ENCODE data around the gene ETHE1. TPM values are rescaled to one million over a fixed set of nuclear protein-coding genes. Genes with fewer than 3 reads are reported as not detected.
"Not testable (repeated sequence)": the region's sequence is repeated elsewhere in the genome, so short reads cannot be mapped to it uniquely, and the experiment has no call there.

ETHE1 gene
- total RNA-seq, 2 donors from 2014 or later: 19.8 to 27.9 TPM

DNA sequence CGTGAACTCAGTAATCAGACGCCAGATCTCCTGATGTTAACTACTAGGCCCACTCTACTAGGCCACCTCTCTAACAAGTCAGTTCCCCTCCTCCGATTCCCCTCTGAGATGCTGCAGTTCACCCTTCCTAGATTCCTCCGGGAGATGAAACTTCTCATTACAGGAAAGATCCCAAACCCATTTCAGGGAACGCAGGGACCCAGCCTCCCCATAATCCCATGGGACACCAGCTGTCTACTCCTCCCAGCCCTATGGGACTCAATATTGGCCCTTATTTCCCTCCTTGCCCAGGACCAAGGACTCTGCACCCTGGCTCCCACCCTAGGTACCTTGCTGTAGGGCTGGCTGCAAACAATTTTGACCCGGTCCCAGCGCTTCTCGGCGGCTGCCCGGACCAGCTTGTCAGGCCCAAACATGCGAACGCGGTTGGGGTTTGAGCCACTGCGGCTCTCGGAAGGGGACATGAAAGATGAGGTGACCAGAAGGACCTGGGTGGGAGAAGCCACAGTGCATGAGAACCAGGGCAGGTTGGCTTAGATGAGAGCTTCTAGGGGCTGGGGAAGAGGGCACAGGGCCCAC is 27.4 kb upstream of the ETHE1 start:
- intact Hi-C loops (cut with DNase I): loop anchor here in 1 of 2 donors (10.0 kb wide), 1 partner anchor 100 kb away; no protein-coding TSS in a partner anchor
- DNase-seq (ENCODE audit: low spot score): no peak

DNA sequence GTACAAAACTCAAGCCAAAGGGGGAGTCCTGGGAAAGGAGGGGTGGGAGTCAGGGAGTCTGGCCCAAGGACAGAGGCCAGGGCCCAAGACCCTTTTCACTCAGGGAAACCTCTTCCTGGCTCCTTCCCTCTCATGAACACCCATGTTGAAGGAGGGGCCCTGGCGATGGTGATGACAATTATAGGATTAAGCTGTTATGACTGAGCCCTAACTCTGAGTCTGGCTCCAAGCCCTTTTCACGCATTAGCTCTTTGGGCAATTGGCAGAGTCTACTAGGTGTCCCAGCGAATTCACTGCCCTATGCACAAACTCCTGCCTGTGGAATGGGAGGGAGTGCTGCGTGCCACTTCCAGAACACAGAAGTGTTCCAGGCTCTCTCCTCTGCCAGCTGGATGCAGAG is 26.7 kb upstream of the ETHE1 start:
- intact Hi-C loops (cut with DNase I): loop anchor here in 1 of 2 donors (10.0 kb wide), 1 partner anchor 101 kb away; no protein-coding TSS in a partner anchor
- DNase-seq (ENCODE audit: low spot score): no peak

DNA sequence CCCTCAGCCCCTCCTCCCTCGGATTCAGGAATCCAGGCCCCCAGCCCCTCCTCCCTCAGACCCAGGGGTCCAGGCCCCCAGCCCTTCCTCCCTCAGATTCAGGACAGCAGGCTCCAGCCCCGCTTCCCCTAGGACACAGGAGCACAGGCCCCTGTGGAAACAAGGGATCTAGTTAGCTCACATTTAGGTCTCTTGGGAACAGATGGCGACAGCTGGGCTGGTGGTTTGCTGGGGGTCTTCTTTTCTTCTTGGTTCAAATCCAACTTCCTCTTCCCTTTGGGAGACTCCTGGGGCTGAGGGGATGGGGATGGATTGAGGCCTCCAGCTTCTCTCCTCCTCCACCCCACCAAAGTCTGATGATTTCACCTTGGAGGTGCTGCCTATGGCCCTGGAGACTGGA is 25.6 kb upstream of the ETHE1 start:
- intact Hi-C loops (cut with DNase I): loop anchor here in 1 of 2 donors (10.0 kb wide), 1 partner anchor 102 kb away; no protein-coding TSS in a partner anchor
- no peak for DNase-seq (ENCODE audit: low spot score)

DNA sequence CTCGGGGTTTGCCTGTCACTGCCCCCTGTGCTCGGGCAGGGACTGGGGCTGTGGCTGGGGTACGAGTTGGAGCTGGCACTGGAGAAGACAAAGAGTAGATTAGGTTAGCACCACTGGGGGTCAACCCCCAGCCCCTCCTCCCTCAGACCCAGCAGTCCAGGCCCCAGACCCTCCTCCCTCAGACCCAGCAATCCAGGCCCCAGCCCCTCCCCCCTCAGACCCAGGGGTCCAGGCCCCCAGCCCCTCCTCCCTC is 25.1 kb upstream of the ETHE1 start:
- intact Hi-C loops (cut with DNase I): loop anchor here in 1 of 2 donors (10.0 kb wide), 1 partner anchor 103 kb away; no protein-coding TSS in a partner anchor
- no peak for DNase-seq (ENCODE audit: low spot score)

DNA sequence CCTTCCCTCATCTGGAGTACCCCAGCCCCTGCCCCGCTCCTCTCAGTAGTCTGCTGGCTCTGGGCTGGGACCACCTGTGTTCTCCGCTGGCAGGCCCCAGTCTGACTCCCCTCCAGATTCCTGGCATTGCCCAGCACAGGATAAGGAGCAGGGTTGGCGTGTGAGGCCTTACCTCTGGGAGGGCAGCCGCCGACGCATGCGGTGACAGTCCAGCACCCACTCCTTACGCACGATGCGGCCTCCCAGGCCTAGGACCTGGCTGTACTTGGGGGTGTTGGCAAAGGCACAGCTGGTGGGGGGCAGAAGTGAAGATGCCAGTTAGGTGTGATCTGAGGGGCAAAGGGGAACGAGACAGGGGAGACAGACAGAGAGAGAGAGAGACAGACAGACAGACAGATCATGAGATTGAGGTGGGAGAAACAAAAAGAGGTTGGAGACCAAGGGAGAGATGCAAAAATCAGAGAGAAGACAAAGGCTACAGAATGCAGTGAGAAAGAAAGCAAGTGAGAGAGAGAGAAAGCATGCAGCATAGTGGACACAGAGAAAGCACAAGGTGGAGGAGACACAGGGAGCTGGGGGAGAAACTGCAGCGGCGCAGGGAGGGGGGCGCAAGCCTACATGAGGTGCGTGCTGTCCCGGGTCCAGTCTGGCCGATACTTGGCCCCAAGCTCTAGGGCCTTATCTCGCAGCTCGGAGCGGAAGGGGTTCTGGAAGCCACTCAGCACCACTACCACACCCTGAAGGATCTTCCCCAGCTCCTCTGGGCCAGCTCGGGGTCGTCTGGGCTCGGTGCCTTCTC is 24.6 kb upstream of the ETHE1 start:
- intact Hi-C loops (cut with DNase I): loop anchor here in 1 of 2 donors (10.0 kb wide), 1 partner anchor 103 kb away; no protein-coding TSS in a partner anchor
- no peak for DNase-seq (ENCODE audit: low spot score)

DNA sequence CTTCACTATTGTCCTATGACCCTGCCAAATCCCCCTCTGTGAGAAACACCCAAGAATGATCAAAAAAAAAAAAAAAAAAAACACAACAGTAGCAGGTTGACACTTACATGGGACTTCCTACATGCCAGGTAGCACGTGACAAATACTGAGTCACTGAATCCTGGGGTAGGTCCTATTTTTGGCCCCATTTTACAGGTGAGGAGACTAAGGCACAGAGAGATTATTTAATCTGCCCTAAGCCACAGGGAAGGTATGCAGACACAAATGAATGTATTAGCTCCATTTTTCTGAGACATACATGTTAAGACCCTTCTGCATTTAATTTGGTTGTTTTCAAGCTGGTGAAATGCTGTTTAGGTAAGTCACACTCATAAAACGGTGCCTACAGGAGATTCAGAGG is 21.7 kb upstream of the ETHE1 start:
- no peak for DNase-seq (ENCODE audit: low spot score)
- intact Hi-C loops (cut with DNase I): no loop called here

DNA sequence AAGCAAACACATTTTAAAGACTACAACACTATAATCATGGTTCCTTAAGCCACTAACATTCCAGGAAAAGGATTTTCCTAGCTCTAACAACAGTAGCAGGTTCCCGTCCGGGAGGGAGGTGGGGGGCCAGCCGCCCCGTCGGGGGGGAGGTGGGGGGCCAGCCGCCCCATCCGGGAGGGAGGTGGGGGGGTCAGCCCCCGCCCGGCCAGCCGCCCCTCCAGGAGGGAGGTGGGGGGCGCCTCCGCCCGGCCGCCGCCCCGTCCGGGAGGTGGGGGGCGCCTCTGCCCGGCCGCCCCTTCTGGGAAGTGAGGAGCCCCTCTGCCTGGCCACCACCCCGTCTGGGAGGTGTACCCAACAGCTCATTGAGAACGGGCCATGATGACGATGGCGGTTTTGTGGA is 20.9 kb upstream of the ETHE1 start:
- intact Hi-C loops (cut with DNase I); DNase-seq (ENCODE audit: low spot score): not testable (repeated sequence)

DNA sequence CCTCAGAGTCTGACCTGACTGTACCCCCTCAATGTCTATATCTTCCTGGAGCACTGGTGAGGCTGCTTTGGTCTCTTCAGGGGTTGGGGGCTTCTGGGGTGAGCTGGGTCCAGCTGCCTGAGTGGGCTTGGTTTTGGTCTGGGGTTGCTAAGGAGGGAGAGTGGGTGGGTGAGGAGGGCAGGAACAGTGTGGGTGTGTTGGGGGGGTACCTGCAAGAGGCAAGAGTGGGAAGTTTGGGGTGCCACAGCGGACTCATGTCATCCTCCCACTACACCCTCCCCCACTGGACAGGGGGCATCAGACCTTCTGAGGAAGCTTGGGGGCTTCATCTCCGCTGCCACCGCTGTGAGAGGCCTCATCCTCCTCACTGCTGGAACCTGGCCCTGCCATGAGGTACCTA is 19.6 kb upstream of the ETHE1 start:
- intact Hi-C loops (cut with DNase I): no loop called here
- no peak for DNase-seq (ENCODE audit: low spot score)

DNA sequence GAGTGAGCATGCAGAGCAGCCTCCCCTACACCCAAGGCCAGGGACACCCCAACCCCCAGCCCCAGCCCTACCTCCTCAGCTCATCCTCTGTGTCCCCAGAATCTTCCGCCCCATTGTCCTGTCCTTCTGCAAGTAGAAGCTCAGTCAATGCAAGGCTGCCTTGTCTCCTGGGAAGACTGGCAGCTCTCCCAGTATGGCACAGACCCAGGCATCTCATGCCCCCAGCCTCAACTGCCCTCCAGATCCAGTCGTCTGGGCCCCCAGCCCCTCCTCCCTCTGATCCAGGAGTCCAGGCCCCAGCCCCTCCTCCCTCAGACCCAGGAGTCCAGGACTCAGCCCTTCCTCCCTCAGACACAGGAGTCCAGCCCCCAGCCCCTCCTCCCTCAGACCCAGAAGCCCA is 19.0 kb upstream of the ETHE1 start:
- no peak for DNase-seq (ENCODE audit: low spot score)

DNA sequence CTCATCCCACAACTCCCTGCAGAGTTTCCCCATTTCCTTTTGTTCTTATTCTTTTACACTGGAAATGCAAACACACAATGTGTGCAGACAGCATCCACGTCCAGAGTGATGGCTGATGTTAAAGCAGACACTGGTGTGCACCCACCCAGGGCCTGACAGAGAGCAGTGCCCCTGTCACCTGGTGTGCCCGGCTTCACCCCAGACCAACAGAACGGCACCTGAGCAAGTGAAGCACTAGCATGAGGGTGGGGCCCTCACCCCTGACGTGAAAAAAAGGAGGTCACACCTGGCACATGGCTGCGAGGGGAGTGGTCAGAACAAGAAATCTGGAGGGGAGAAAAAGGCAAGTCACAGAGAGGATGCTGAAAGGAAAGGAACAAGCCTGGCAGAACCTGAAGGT is 18.3 kb upstream of the ETHE1 start:
- DNase-seq (ENCODE audit: low spot score): peak; percentile 53
- intact Hi-C loops (cut with DNase I): no loop called here

More for the DNA sequence above, 19.0 kb upstream of the ETHE1 start:
- intact Hi-C loops (cut with DNase I): no loop called here

DNA sequence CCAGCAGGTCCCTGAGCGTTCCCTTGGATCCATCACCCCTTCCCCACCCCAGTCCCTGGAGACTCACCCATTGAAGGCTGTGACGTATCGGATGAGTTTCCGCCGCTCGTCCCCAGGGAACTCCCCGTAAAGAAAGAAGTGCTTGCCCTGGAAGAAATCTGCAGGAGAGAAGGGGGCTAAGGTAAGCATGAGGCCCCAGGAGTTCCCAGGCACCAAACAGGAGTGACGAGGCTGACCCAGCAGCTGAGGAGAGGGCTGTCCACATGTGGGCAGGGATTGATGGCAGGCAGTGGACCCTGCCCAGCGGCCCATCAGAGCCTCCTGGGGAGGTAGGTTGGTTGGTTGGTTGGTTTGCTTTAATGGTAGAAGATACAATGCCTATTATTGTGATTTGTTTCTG is 17.1 kb upstream of the ETHE1 start:
- DNase-seq (ENCODE audit: low spot score): peak; percentile 55
- intact Hi-C loops (cut with DNase I): no loop called here

DNA sequence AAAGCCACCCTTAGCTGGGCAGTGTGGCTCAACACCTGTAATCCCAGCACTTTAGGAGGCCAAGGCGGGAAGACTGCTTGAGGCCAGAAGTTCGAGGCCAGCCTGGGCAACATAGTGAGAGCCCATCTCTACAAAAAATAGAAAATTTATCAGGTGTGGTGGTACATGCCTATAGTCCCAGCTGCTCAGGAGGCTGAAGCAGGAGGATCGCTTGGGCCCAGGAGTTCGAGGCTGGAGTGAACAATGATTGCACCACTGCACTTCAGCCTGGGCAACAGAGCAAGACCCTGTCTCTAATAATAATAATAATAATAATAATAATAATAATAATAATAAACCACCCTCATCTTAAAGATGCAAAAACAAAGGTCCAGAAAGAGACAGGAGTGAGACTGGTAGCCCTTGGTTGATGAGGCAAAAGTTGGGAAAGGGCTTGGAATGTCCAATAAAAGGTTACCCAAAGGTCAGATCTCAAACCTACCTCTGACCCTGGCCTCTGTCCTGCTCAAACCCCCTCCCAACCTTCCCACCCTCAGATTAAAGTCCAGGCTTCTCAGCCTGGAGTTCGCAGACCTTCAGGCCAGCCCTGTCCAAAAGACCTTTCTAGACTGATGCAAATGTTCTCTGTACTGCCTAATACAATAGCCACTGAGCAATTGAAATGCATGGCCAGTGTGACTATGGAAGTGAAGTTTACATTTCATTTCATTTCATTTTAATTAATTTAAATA is 15.1 kb upstream of the ETHE1 start:
- intact Hi-C loops (cut with DNase I): no loop called here

DNA sequence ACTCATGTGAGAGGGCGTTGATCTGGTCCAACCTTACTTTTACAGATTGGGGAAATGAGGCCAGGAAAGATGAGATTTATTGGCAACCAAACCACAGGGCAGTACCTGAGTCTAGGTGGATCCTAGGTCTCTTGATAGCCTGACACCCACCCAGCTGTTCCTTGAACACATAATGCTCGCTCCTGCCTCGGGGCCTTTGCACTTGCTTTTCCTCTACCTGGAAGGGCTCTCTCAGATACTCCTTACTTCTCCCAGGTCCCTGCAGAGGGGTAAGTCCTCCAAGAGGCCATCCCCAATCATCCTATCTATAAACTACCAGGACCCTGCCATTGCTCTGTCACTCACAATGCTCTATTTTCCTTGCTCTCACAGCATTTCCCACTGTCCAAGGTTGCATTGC is 13.4 kb upstream of the ETHE1 start:
- DNase-seq (ENCODE audit: low spot score): no peak
- intact Hi-C loops (cut with DNase I): no loop called here

More for the DNA sequence above, 15.1 kb upstream of the ETHE1 start:
- DNase-seq (ENCODE audit: low spot score): no peak

DNA sequence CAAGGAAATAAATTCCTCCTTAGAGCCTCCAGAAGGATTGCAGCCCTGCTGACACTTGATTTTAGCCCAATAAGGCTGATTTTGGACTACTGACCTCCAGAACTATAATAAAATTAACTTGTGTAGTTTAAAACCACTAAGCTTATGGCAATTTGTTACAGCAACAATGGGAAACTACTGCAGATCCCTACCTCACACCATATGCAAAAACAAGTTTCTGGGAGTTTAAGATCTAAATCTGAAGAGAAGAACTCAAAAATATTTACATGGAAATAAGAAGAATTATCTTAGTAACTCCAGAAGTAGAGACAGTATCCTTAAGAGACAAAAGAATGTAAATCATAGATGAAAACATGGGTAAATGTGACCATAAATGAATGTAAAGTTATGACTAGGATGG is 11.9 kb upstream of the ETHE1 start:
- intact Hi-C loops (cut with DNase I): loop anchor here in 1 of 2 donors (10.0 kb wide), 1 partner anchor 56 kb away; the partner anchor contains the start of genes IRGQ and ZNF576
- DNase-seq (ENCODE audit: low spot score): no peak

DNA sequence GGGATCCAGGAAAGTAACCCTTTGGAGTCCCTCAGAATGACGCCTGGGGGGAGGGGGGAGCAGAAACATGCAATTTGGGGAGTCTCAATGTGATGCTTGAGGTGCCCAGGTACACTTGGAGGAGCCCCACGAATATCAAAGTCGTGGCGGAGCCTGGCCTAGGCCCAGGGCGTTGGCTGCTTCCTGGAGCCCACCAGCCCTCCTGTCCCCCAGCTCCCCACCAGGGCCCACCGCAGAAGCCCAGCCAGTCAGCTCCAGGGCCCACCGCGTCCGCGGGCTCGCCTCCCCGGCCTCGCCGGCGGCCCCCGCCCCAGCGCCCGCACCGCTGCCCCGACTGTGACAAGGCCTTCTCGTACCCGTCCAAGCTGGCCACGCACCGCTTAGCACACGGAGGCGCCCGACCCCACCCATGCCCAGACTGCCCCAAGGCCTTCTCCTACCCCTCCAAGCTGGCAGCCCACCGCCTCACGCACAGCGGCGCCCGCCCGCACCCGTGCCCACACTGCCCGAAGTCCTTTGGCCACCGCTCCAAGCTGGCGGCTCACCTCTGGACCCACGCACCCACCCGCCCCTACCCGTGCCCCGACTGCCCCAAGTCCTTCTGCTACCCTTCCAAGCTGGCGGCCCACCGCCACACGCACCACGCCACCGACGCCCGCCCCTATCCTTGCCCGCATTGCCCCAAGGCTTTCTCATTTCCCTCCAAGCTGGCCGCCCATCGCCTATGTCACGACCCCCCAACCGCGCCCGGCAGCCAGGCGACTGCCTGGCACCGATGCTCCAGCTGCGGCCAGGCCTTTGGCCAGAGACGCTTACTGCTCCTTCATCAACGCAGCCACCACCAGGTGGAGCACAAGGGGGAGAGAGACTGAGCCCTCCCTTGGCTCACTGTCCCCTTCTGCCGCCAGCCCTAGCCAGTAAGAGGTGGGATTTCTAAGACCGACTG is 8.1 kb upstream of the ETHE1 start:
- DNase-seq (ENCODE audit: low spot score): peak; percentile 90
- intact Hi-C loops (cut with DNase I): loop anchor here in 1 of 2 donors (10.0 kb wide), 1 partner anchor 60 kb away; the partner anchor contains the start of genes IRGQ and ZNF576

DNA sequence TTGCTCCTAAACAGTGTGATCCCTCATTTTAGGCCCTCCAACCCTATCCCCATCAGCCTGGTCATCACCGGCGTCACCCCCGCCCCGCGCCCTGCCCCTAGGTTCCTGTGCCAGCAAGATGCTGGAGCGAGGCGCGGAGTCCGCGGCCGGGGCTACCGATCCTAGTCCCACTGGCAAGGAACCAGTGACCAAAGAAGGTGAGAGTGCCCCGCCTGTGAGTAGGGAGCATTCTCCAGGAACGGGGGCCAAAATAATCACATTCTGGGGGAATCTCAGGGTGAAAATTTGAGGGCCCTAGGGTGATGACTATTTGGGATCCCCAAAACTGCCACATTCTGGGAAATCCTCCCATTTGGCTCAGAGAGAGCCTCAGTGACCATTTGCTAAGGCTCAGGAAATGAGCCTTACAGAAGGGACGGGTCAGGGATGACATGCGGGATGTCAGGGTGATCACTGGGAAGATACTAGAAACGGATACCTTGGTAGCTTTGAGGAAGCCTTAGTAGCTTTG is 7.4 kb upstream of the ETHE1 start:
- DNase-seq (ENCODE audit: low spot score): no peak
- intact Hi-C loops (cut with DNase I): loop anchor here in 1 of 2 donors (10.0 kb wide), 1 partner anchor 60 kb away; the partner anchor contains the start of genes IRGQ and ZNF576

DNA sequence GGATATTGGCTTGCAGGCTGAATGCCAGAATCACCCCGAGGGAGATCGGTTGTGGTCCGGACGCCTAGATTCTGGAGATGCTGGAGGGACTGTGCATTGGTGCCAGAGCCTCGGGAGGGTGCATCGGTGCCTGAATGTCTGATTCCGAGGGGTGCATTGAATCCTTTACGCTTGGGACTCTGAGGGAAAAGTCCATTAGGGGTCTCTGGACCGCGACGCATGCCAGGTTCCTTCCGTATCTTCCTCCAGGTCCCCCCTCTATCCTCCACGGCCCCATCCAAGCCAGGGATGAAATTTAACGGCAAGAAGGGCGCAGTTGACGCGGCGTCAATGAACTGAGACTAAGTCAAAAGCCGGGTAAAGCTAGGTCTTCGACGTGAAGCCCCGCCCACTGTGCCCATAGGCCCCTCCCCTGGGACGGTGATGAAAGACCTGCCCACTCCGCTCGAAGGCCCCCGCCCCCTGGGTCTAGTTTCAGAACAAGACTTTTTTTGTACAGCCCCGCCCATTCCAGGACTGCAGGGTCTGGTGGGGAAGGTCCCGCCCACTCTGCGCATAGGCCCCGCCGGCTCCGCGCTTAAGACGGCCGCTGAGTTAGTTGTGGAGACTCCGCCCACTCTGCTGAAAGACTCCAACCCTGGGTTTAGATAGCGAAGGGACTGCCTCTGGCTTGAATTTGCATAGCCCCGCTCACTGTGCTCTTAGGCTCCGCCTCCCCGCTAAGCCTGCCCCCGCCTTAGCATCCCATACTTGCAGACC is 6.7 kb upstream of the ETHE1 start:
- intact Hi-C loops (cut with DNase I): loop anchor here in 1 of 2 donors (10.0 kb wide), 1 partner anchor 61 kb away; the partner anchor contains the start of genes IRGQ and ZNF576
- DNase-seq (ENCODE audit: low spot score): peak; percentile 99
